Peyer's patch (tissue), 4 donors: ENCODE data around the gene FOXP2.

ENCODE experiments used
- CTCF ChIP-seq, 6 experiments: fragments of 450-650 bp in 4 of 6; fragments of 200-600 bp in 2 of 6; sonication (generic) in 1 of 6; IDR thresholded peaks; one replicate each; pipeline ENCODE4 v1.5.1; 2017 to 2019; ENCODE audit warnings: antibody characterized with exemption in 6 of 6, mild to moderate bottlenecking in 3 of 6, moderate library complexity in 1 of 6
- POLR2A ChIP-seq, 2 donors: fragments of 450-650 bp; IDR thresholded peaks; one replicate each; pipeline ENCODE4 v1.5.1; 2017; ENCODE audit warnings: antibody characterized with exemption in 2 of 2, mild to moderate bottlenecking in 2 of 2, moderate library complexity in 2 of 2

- TF ChIP-seq CTCF (IDR thresholded peaks at IDR 0.05), result no peak
- TF ChIP-seq POLR2A (IDR thresholded peaks at IDR 0.05), result no peak
These were observed 4.9 kb upstream of the FOXP2 start for GRCh38 chr7:114409750-114410149.
